ENCODE data around the gene HTT. TPM values are rescaled to one million over a fixed set of nuclear protein-coding genes. Genes with fewer than 3 reads are reported as not detected.

The HTT gene
- polyA plus RNA-seq, 1 donor (not counting 4 experiments of a cell fraction or from before 2014, with no cell fraction given), result 16.2 TPM

DNA sequence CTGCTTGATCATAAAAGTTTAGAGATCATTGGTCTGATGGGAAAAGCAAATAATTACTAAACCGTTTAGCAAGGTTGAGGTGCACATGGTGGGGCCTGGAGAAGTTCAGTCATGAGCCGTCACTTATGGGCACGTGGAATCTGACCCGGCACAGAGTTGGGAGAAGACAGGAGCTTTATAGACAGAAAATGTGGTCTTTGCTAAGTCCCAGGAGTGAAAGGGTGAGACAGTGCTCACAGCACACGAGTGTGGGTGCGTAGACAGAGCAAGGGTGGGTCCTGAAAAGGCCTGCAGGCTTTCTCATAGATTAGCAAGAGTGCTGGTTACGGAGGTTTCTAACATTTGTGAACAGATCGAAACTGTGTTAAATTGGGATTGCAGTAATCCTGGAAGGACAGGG, 43.8 kb downstream of the HTT start:
- H3K27me3 ChIP-seq (ENCODE audit: control insufficient read depth, extremely low read depth, insufficient read depth, low read length), result no peaks in the 10 kb centered on the region
- FAIRE-seq (no peak), DNase-seq (ENCODE audit: low read depth, low spot score) (no peak)
- no peak overlapping the region for H2AFZ ChIP-seq (ENCODE audit: control insufficient read depth, low read length)
- no peaks in the 10 kb centered on the region for H3K9me3 ChIP-seq (ENCODE audit: control insufficient read depth, low read depth, low read length)
- peaks cover 25 to 28% of the 10 kb centered on the region in 2 experiments for H3K36me3 ChIP-seq (ENCODE audit: control insufficient read depth in 2 of 2, extremely low read depth in 1 of 2, insufficient read depth in 2 of 2, low read length in 2 of 2)
- no peak overlapping the region for H3K9ac ChIP-seq (ENCODE audit: control insufficient read depth, extremely low read depth, insufficient read depth, low read length)
- H3K79me2 ChIP-seq (ENCODE audit: control insufficient read depth, insufficient read depth, low read length), result no peaks in the 10 kb centered on the region
- H3K4me1 ChIP-seq (ENCODE audit: control insufficient read depth, extremely low read depth, insufficient read depth, low read length), result peaks cover 4% of the 10 kb centered on the region
- H3K4me3 ChIP-seq (ENCODE audit: control insufficient read depth in 2 of 3, extremely low read depth in 1 of 3, insufficient read depth in 2 of 3, low read depth in 1 of 3, low read length in 3 of 3), result no peak overlapping the region
- no peaks in the 10 kb centered on the region for H4K20me1 ChIP-seq (ENCODE audit: control insufficient read depth, extremely low read depth, insufficient read depth, low read length)
- TF ChIP-seq CTCF (optimal IDR thresholded peaks at IDR 0.05 in 1 of 3, IDR thresholded peaks at IDR 0.05 in 1 of 3, conservative IDR thresholded peaks at IDR 0.05 in 1 of 3; ENCODE audit: extremely low read depth in 1 of 3, insufficient read depth in 2 of 3, low read length in 3 of 3) (no peak), EZH2 (IDR thresholded peaks at IDR 0.05; ENCODE audit: low read length) (no peak)
- H3K27ac ChIP-seq (ENCODE audit: control insufficient read depth, insufficient read depth, low read length), result no peak overlapping the region
- no peaks in the 10 kb centered on the region for H3K9me1 ChIP-seq (ENCODE audit: control insufficient read depth, extremely low read depth, insufficient read depth, low read length)
- dilution Hi-C loops (cut with MboI; ENCODE audit: extremely low pct_ligation_motif_present, low sequenced_read_pairs), result no loop called here
- H3K4me2 ChIP-seq (ENCODE audit: control insufficient read depth, extremely low read depth, insufficient read depth, low read depth, low read length), result no peak overlapping the region

DNA sequence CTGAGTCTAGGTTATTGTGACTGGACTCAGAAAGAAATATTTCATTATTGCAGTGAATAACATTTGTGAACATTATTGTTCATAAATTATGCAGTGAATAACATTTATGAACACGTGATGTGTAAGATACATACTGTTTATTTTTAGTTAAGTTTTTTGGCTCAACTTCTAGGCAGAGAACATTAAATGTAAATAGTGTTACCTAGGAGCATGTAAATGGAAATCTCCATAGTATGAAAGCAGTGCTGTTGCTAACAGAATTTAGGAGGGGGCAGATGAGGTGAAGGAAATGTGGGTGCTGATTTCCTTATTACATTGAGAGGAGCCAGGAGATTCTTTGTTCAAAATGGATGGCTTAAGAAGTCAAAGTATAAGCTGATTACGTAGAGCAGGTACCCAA, 45.0 kb downstream of the HTT start:
- H3K9ac ChIP-seq (ENCODE audit: control insufficient read depth, extremely low read depth, insufficient read depth, low read length), result no peak overlapping the region
- dilution Hi-C loops (cut with MboI; ENCODE audit: extremely low pct_ligation_motif_present, low sequenced_read_pairs), result no loop called here
- no peak overlapping the region for H3K4me3 ChIP-seq (ENCODE audit: control insufficient read depth in 2 of 3, extremely low read depth in 1 of 3, insufficient read depth in 2 of 3, low read depth in 1 of 3, low read length in 3 of 3)
- H3K9me1 ChIP-seq (ENCODE audit: control insufficient read depth, extremely low read depth, insufficient read depth, low read length), result no peaks in the 10 kb centered on the region
- H3K27ac ChIP-seq (ENCODE audit: control insufficient read depth, insufficient read depth, low read length), result no peak overlapping the region
- H3K27me3 ChIP-seq (ENCODE audit: control insufficient read depth, extremely low read depth, insufficient read depth, low read length), result no peaks in the 10 kb centered on the region
- no peaks in the 10 kb centered on the region for H4K20me1 ChIP-seq (ENCODE audit: control insufficient read depth, extremely low read depth, insufficient read depth, low read length)
- DNase-seq (ENCODE audit: low read depth, low spot score) (no peak), FAIRE-seq (no peak)
- no peaks in the 10 kb centered on the region for H3K9me3 ChIP-seq (ENCODE audit: control insufficient read depth, low read depth, low read length)
- no peak overlapping the region for H3K4me2 ChIP-seq (ENCODE audit: control insufficient read depth, extremely low read depth, insufficient read depth, low read depth, low read length)
- TF ChIP-seq CTCF (optimal IDR thresholded peaks at IDR 0.05 in 1 of 3, IDR thresholded peaks at IDR 0.05 in 1 of 3, conservative IDR thresholded peaks at IDR 0.05 in 1 of 3; ENCODE audit: extremely low read depth in 1 of 3, insufficient read depth in 2 of 3, low read length in 3 of 3) (no peak), EZH2 (IDR thresholded peaks at IDR 0.05; ENCODE audit: low read length) (no peak)
- no peaks in the 10 kb centered on the region for H3K79me2 ChIP-seq (ENCODE audit: control insufficient read depth, insufficient read depth, low read length)
- peaks cover 25 to 28% of the 10 kb centered on the region in 2 experiments for H3K36me3 ChIP-seq (ENCODE audit: control insufficient read depth in 2 of 2, extremely low read depth in 1 of 2, insufficient read depth in 2 of 2, low read length in 2 of 2)
- H3K4me1 ChIP-seq (ENCODE audit: control insufficient read depth, extremely low read depth, insufficient read depth, low read length), result no peaks in the 10 kb centered on the region
- no peak overlapping the region for H2AFZ ChIP-seq (ENCODE audit: control insufficient read depth, low read length)
